ENCODE data around the gene IRF4. TPM values are rescaled to one million over a fixed set of nuclear protein-coding genes. Genes with fewer than 3 reads are reported as not detected.

IRF4 gene
- total RNA-seq, 4 donors from 2014 or later, result 4.5 to 17.0 (median 10.1) TPM

DNA sequence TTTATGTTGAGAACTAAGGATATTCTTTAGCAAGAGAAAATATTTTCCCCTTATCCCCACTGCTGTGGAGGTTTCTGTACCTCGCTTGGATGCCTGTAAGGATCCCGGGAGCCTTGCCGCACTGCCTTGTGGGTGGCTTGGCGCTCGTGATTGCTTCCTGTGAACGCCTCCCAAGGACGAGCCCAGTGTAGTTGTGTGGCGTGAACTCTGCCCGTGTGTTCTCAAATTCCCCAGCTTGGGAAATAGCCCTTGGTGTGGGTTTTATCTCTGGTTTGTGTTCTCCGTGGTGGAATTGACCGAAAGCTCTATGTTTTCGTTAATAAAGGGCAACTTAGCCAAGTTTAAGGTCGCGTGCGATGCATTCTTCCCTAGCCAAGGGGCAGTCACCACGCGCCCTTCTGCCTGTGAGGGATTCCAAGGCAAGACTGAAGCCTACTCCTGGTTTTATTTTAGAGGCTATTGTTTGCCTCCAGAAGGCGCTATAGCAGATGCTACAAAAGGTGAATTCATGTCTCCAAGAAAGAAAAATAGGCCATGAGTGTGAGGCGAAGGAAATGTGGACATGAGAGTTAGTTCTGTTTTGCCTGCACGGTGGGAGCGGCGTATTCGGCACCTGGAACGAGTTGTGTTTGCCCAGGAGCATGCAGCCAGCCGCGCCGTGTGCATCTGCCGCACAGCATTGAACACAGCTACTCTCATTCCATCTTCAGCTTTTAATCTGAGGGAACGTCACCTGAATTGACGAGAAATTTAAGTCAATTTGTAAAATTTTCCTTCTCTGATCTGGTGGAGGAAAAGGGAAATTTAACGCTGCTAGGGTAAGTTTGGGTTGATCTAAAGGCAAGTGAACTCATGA, 40.3 kb upstream of the IRF4 start:
- TF ChIP-seq, protein P1, sequence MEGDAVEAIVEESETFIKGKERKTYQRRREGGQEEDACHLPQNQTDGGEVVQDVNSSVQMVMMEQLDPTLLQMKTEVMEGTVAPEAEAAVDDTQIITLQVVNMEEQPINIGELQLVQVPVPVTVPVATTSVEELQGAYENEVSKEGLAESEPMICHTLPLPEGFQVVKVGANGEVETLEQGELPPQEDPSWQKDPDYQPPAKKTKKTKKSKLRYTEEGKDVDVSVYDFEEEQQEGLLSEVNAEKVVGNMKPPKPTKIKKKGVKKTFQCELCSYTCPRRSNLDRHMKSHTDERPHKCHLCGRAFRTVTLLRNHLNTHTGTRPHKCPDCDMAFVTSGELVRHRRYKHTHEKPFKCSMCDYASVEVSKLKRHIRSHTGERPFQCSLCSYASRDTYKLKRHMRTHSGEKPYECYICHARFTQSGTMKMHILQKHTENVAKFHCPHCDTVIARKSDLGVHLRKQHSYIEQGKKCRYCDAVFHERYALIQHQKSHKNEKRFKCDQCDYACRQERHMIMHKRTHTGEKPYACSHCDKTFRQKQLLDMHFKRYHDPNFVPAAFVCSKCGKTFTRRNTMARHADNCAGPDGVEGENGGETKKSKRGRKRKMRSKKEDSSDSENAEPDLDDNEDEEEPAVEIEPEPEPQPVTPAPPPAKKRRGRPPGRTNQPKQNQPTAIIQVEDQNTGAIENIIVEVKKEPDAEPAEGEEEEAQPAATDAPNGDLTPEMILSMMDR (IDR thresholded peaks at IDR 0.05; ENCODE audit: low read depth), result no peak

DNA sequence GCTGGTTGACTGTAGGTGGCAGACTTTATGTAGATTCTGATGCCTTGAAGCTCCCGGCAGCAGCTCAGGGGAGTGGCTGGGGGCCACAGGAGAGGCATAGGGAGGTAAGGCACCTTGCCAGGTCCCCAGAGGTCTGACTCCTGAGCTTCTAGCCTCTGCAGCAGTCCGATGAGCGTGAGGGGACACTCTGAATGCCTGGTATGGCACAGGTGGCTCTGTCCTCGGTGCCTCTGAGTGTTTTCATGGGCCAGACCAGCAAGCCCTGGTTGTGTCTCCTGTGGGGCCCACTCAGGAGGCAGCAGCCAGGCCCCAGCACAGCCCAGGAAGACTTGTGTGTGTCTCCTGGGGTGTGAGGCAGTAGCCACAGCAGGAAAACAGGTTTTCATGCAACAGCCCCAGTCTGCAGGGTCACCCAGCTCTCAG, 39.7 kb upstream of the IRF4 start:
- TF ChIP-seq, protein P1 (IDR thresholded peaks at IDR 0.05; ENCODE audit: low read depth), result no peak

DNA sequence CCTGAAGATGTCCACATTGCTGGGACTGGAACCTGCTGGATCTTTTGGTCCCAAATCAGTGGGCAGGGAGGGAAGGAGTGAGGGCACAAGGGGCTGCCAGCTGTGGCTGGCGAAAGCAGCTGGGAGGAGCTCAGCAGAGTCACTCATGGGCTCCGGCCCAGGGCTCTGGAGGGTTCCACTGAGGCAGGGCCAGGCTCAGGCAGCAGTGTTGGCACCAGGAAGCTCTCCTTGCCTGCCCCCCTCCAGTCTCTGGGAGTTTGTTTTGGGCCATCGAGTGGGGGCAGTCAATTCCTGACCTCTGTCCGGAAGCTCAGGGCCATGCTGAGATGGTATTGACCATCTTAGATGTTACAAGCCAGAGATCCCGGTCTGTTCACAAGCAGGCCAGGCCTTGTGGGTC, 39.1 kb upstream of the IRF4 start:
- TF ChIP-seq, protein P1 (IDR thresholded peaks at IDR 0.05; ENCODE audit: low read depth), result no peak

DNA sequence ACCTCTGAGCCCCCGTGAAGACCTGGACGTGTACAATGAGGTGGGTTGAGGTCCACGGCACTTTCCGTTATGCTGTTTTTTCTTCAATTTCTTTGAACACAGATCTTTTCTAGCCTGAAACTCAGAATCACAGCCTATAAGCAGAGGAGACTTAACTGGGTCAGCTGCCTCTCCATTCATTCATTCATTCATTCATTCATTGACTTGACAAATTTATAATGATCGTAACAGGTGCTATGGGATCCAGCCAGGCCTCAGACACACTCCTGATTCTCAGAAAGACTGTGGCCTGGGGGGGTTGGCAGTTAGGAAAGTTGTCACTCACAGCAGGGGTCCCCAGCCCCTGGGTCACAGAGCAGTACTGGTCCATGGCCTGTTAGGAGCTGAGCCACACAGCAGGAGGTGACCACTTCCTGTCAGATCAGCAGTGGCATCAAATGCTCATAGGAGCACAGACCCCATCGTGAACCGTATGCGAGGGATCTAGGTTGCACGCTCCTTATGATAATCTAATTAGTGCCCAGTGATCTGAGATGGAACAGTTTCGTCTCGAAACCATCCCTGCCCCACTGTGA, 38.6 kb upstream of the IRF4 start:
- TF ChIP-seq, protein P1 (IDR thresholded peaks at IDR 0.05; ENCODE audit: low read depth), result no peak

DNA sequence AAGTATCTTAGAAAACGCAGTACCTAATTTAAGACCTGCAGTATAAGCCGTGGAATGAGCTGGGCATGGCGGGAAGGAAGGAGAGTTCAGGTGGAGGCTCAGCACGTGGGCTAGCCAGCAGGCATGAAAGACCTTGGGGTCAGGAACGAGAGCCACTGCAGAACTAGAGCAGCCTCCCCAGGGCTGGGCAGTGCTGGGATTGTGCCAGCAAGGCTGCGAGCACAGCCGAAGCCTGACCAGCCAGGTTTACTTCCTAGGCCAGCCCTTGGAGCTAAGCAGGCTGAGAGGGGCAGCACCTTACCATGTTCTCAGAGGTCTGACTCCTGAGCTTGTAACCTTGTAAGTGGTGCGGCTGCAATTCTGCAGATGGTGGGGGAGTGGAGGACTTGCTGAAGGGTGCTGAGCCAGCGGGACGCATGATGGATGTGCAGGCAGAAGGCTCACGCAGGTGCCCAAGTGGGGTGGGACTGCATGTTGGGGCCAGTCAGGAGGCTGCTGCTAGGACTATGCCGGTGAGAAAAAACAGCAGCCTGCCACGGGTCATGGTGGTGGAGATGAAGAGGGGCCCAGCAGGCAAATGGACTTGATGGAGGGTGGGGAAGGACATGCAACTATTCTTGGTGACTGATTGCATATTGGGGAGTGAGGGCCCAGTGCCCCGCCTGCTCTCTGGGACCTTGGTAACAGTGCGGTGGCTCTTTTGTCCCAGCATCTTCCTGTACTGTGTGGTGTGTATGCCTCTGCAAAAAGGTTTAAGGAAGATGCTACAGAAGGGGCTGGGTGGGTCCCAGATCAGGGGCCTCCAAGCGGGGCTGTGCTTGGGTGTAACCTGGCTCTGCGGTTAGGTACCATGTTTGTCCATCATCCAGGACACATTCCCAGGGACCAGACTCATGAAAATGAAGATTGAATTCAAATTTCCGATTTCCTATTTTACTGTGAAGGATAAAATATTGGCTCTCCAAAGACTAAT, 37.6 kb upstream of the IRF4 start:
- TF ChIP-seq, protein P1 (IDR thresholded peaks at IDR 0.05; ENCODE audit: low read depth), result no peak

DNA sequence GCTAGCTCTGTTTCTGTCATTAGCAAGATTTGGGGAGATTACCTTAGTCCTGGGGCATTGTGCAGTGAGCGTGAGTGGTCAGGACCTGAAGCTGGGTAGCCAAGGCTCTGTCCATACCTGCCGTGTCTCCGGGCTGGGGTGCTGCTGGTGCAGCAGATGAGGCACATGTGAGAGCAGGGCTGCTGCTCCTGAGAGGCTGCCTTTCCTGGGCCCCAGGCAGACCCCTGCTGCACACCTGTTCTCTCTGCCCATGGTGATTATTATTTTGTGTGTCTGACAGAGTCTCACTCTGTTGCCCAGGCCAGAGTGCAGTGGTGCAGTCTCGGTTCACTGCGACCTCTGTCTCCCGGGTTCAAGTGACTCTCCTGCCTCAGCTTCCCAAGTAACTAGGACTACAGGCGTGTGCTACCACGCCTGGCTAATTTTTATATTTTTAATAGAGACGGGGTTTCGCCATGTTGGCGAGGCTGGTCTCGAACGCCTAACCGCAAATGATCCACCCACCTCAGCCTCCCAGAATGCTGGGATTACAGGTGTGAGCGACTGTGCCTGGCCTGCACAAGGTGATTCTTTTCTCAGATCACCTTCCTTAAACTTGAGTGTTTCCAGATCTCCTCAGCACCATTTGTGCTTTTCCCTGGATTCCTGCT, 36.8 kb upstream of the IRF4 start:
- TF ChIP-seq, protein P1 (IDR thresholded peaks at IDR 0.05; ENCODE audit: low read depth), result no peak

Measured in subcutaneous adipose tissue (tissue), 4 donors.